Stimulated activated CD8-positive, alpha-beta memory T cell treated with anti-CD3 and anti-CD28 coated beads, Interleukin-4, amount 100 ng/mL, for 24 hours (primary cell): ENCODE measurements around the gene HPSE2.
"Not testable (repeated sequence)": the region's sequence is repeated elsewhere in the genome, so short reads cannot be mapped to it uniquely, and the experiment has no call there.

Experiments
- DNase-seq: peaks from one replicate; pipeline ENCODE4 v3.0.0-alpha.2; 2020; ENCODE audit warnings: low read depth

HPSE2 gene

DNA sequence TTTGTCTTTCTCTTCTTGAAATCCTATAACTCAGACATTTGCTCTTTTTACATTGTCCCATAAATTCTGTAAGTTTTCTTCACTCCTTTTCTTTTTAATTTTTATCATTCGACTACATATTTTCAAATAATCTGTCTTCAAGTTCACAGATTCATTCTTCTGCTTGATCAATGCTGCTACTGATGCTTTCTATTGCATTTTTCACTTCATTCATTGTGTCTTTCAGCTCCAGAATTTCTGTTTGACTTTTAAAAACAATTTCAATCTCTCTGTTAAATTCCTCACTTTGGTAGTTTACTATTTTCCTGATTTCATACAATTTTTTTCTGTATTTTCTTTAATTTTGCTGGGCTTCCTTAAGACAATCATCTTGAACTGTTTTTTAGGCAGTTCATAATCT lies 230.4 kb downstream of the HPSE2 start:
- no peak for DNase-seq

DNA sequence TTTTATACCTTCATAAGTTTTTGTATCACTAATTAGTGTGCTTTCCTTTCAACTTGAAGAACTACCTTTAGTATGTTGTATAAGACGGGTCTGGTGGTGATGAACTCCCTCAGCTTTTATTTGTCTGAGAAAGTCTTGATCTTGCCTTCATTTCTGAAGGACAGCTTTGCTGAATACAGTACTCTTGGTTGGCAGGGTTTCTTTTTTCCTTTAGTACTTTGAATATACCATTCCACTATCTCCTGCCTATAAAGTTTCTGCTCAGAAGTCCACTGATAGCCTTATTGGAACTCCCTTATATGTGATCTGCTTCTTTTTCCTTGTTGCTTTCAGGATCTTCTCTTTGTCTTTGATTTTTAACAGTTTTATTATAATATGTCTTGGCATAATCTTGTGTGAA lies 230.9 kb downstream of the HPSE2 start:
- DNase-seq, result no peak

DNA sequence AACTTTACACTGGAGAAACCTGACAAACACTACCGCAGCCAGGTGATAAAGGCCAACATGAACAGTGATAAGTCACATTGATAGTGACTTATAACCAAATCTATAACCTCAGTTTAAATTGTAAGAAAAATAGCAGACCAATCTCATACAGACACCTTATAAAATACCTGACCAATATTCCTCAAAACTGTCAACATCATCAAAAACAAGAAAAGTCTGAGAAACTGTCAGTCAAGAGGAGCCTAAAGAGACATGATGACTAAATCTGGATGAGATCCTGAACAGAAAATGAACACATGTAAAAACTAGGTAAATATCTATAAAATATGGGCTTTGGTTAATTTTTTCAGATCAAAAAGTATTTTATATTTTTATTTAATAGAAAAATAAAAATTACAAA lies 233.3 kb downstream of the HPSE2 start:
- DNase-seq, result no peak

DNA sequence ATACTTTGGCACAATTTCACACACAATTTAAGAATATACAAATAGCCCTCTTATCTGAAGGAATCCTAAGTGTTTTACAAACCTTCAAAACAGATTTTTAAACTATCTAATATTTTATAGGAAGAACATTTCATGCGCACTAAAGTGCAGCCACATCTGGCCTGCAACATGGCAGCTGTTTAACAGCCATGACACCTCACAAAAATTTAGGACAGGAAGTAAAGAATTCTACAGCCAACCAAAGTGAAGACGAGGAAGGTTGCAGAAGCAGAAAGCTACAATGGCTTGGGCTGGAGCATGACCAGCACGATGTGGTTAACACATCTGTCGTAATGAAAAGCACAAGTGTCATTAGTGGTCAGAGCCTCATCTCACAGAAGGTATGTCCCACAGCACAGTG lies 238.1 kb downstream of the HPSE2 start:
- DNase-seq, result no peak

DNA sequence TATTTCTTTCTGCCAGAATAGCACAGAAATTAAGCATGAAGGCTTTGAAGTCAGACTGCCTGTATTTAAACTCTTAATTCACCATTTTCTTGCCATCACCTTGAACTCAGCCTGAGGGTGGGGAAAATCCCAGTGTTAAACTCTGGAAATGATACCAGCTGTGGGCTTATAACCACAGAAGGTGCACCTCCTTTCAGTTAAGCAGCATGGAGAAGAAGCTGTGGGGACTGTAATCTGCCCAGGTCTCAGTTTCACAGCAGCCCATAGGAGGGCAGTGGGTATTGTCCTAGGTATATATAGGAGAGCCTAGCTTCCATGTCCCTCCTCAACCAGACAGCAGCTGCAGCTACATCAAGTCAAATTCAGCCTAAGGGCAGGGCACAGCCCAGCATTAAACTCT lies 241.6 kb downstream of the HPSE2 start:
- no peak for DNase-seq

DNA sequence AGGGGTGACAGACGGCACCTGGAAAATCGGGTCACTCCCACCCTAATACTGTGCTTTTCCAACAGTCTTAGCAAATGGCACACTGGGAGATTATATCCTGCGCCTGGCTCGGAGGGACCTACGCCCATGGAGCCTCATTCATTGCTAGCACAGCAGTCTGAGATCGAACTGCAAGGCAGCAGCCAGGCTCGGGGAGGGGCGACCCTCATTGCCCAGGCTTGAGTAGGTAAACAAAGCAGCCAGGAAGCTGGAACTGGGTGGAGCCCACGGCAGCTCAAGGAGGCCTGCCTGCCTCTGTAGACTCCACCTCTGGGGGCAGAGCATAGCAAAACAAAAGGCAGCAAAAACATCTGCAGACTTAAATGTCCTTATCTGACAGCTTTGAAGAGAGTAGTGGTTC lies 251.9 kb downstream of the HPSE2 start:
- not testable (repeated sequence) for DNase-seq

DNA sequence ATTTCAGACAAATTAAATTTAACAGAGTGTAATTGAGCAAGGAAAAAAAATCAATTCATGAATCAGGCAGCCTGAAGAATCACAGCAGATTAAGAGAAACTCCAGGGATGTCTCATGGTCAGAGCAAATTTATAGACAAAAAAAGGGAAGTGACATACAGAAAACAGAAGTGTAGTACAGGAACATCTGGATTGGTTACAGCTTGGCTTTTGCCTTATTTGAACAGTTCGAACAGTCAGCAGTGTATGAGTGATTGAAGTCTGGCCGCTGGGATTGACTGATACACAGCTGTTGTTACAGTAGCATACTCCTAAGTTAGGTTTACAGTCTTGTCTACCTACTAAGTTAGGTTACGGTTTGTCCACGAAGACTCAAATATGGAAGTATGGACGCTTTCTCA lies 255.3 kb downstream of the HPSE2 start:
- DNase-seq, result no peak

DNA sequence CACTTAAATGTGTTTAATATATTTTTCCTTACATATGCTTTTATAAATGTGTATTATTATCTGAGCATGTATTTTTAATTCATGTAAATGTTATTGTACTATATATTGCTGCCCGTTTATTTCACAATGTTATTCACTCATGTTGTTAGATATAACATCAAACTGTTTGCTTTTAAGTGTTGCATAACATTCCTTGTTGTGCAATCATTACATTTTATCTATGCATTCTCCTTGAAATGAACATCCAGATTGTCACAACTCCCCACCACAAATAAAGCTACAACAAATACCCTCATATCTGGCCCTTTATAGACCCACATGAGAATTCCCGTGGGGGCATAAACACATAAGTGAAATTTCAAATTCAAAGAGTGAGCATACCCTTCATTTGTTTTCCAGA lies 264.2 kb downstream of the HPSE2 start:
- DNase-seq, result no peak

DNA sequence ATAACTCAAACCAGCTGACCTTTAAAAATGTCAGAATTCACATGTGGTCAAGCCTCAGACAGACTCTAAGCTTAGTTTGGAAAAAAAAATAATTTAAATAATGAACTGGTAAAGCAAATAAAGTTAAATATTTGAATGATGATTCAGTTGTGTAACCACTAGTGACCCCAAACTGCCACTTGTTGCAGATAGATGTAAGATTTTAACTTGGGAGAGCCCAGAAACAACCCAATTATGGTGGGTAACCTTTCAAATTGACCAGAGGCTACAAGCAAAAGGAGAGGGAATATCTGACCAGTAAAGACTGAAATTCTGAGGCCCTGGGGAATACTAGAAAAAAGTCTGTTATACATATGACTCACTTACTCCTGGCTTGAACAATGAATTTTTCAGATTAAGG lies 268.1 kb downstream of the HPSE2 start:
- DNase-seq, result no peak

DNA sequence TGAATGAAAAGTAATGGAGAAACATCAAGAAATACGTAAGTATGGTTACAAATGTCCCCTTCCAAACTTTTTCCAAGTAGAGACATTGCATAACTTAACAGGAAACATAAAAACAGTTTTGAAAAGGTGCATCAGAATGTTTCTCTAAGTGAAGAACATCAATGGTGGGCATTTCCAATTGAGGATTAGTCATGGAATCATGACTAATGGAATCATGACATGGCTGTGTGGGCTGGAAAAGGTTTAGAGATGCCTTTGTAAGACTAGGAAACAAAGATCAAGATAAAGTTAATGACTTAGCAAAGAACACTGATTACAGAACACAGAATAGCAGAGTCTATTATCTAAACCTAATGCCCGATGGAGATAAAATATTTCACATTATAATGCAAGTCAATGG lies 272.0 kb downstream of the HPSE2 start:
- no peak for DNase-seq

DNA sequence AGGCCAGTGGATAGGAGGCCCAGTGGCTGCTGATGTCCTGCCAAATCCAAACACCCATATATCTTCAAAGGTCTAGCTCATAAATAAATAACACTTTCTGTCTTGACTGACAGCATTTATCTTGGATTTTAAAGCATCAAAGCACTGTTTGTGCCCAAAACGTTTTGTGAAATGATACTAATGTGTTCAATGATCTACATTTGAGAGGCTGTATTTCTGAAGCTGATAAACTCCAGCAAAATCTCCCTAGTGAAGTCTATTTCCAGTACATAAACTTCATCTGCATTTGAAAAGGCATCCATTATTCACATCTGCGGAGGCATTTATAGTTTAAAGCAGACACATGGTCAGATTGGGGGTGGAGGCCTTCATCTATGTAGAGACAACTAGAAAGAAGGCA lies 276.3 kb downstream of the HPSE2 start:
- no peak for DNase-seq

DNA sequence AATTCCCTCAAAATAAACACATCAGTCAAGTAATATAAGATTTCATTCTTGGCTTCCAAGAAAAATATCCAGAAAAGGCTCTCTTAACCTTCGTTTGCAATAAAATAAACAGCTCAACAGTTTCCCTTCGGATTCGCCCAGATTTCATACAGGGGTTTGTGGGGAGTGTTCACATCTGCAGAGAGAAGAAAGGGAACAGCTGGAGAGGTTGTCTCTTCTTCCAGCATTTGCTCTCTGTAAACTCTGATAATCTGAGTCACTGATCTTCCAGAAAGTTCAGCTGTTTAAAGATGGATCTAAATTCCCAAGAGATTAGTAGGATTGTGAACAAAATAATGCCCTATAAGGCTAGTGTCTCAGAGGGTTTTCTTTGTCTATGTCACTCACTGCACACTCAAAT lies 277.9 kb downstream of the HPSE2 start:
- no peak for DNase-seq

DNA sequence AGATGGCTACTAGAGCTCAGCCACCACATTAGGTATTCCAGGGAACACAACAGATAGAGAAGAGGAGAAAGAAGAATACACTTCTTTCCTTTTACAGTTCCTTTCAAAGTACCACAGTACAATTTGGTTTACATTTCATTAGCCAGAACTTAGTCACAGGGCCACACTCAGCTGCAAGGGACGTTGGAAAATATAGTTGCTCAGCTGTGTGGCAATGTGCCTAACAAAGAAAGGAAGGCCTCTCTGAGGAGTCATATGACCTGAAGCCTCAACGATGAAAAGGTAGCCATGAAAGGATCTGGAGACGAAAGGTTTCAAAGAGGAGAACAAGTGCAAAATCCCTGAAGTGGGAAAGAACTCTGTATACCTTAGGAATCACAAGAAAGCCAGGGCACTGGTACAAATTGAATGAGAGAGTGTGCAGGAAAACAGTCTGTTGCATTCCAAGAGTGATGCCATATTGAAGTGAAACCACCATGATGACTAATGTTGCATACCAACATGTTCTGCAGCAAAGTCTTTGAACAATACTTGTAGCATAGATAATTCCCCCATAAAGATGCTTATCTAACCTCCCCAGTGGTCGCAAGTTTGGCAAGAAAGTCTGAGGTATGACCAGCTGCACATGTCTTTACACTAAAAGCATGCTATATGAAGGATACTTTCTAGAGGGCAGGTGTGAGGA lies 278.9 kb downstream of the HPSE2 start:
- no peak for DNase-seq

DNA sequence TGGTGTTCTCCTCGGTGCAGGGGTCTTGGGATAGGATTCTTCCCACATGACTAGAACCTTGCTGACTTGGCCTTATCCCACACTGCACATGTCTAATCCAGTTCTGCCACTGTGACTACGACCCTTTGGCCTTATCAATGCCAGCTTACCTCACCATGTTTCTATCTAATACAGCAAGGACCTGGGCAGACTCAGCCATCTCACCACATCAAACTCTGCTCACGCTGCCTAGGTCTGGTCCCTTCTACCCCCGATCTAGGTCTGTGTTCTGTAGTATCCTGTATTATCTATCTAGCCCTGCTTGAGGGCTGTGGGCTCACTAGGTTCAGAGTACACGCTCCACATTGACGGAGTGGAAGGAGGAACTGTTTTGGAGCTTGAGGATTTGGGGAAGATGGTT lies 282.4 kb downstream of the HPSE2 start:
- DNase-seq, result no peak

DNA sequence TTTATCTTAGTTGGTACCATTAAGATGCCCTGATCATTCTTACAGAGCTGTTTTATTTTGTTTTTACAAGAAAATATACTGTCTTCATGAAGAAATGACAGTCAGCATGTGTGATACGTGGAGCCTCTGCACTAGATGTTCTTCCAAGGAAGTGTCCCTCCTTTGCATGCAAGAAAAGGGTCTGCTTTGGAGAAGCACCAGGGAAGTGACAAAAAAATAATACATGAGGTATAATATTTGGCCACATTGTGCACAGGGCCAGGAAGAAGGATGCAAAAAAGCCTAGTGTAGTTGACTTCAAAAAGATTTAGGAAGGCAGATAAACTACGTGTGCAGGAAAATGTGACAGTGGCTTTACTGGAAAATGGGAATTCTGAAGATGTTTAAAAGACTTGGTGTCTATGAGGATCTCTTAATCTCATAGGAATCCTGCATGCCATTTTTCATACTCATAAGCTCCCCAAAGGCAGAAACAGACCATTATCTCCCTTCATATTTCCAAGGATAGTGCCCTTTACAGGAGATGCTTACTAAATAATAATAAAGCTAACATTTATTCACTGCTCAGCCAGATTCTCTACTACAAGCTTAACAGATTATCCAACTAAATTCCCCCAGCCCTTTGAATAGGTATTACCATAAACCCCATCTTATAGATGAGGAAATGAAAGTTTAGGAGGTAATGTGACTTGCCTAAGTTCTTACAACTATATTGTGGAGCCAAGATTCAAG lies 284.2 kb downstream of the HPSE2 start:
- no peak for DNase-seq

DNA sequence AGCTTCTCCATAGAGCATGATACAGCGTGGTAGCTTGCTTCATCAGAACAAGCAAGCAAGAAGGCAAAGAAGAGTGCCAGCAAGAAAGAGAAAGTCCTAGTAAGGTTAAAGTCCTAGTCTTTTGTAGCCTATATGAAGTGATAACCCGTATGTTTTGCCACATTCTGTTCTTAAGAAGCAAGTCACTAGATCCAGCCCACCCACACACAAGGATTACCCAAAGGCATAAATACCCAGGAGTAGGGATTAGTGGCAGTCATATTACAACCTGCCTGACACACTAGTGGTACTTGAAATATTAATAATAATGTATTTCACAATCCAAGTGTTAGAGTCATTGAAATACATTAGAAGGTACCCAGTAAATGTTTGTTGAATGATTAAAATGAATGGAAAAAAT lies 285.5 kb downstream of the HPSE2 start:
- no peak for DNase-seq

DNA sequence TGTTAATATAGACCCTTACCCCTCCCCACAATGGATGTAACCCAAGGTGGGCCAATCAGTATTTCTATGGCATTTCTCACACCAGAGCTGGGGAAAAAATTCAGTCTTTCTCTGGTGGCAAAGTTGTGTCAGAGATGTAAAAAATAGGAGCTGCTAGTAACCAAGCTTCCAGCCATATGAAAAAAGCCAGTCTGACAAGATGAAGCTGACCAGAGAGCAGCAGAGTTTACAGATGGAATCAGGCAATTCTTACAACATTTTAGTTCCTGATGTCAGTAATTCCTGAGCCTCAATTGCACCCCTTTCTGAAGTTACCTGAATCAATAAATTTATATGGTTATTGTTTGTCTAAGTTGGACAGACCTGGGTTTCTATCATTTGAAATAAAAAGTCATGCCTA lies 286.3 kb downstream of the HPSE2 start:
- DNase-seq, result no peak

DNA sequence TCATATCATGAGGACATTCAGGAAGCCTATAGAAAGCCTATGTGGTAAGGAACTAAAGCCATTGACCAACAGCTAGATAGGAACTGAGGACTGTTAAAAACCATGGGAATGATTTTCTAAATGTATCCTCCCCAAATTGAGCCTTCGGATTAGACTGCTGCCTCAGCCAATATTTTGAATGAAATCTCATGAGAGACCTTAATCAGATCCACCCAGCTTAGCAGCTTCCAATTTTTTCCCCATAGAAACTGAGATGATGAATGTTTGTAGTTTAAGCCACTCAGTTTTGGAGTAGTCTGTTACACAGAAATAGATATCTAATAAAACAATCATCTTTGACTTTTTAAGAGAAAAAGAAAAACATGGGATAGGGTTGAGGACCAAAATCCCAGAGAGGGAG lies 292.0 kb downstream of the HPSE2 start:
- DNase-seq, result no peak

DNA sequence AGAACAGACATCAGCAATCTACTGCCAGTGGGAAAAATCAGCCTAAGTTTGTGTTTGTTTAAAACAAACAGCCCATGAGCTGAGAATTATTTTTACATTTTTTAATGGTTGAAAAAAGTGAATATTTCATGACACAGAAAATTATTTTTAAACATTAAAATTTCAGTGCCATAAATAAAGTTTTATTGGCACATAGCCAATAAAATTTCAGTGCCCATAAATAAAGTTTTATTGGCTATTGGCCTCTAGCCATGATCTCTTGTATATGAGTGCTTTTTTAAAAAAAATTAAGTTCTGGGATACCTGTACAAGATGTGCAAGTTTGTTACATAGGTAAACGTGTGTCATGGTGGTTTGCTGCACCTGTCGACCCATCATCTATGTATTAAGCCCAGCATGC lies 305.9 kb downstream of the HPSE2 start:
- no peak for DNase-seq

DNA sequence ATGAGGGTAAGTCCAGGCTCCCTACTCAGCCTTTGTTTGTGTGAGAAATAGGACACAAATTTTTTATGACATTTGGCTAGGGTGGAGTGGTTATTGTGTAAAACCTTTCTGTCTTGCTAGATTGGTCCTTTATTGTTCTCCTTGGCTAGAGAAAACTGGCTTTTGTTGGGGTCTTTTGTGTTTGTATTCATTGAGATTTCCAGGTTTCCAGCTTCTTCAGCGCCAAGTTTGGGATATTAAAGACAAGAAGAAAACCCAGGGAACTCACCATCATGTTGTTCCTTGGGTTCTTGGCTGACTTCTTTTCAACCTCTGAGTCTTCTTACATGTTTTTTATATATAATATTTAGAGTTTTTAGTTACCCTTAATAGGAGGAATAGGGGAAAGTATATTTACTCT lies 310.0 kb downstream of the HPSE2 start:
- no peak for DNase-seq

DNA sequence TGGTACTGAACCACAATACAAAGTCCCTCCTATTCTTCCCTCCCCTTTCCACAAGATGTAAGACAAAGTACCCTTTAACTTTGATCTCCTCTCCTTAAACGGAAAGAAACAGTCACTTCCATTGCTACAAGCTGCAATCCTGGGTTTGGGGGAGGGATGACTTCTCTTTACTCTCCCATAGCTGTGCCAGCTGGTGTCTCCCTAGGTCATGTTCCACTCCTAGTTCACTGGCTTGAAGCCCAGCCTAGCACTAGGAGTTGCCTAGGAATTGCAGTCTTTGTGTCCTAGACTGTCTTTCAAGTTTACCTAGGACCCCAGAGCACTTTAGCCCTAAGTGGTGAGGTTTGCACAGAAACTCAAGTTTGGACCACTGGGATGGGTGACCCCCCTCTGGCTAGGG lies 311.1 kb downstream of the HPSE2 start:
- DNase-seq, result no peak

DNA sequence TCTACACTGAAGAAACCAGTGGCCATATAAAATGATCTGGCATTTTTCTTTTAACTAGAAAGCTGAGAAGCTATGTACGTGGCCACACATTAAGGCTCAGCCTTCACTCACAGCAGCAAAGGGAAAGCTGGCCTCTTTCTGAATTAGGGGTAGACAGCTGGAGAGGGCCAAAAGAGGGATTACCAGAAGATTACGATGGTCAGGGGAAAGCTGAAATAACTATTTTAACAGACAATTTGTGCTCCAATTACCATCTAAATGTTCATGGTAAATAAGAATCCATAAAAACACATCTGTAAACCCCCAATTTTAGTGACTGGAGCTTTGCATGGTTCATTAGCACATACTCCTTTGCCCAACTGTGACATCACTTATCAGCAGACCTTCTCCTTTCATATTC lies 314.3 kb downstream of the HPSE2 start:
- DNase-seq, result no peak

DNA sequence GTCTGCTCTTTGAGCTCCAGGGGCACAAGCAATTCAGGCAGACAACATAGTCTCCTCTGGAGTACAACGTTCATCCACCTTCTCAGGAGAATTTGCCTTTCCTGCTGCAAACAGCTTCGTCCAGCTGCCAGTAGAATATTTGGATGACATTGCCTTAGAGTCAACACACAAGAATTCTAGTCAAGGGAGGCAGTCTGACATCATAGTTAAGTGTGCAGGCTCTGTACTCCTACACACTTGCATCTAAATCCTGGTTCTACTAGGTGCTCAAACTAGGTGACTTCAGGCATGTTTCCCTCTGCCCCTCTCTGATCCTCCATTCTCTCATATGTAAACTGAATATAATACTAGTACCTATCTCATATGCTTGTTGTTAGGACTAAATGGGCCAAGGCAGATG lies 314.8 kb downstream of the HPSE2 start:
- no peak for DNase-seq

DNA sequence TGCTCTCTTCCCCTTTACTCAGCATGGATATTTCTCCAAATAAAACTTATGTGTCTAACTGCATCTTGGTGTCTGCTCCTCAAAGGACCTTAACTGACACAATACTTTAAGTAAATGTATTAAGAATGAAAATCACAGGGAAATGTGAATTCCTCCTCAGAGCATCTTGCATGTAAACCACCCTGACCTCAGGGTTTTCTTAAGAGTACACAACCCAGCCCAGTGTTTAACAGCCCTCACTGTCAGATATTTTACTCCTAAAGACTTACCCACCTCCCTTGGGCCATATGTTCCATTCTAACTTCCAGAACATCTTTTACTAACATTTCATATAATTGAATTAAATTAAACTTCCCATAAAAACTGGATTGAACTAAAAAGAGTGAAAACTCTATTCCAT lies 315.3 kb downstream of the HPSE2 start:
- DNase-seq, result no peak
